HCEC 1CT (cell line): ENCODE results near the gene CREB5.

Experiments used
- DNase-seq: peaks from one replicate; pipeline ENCODE4 v3.0.0-alpha.2; 2017

The CREB5 gene

DNA sequence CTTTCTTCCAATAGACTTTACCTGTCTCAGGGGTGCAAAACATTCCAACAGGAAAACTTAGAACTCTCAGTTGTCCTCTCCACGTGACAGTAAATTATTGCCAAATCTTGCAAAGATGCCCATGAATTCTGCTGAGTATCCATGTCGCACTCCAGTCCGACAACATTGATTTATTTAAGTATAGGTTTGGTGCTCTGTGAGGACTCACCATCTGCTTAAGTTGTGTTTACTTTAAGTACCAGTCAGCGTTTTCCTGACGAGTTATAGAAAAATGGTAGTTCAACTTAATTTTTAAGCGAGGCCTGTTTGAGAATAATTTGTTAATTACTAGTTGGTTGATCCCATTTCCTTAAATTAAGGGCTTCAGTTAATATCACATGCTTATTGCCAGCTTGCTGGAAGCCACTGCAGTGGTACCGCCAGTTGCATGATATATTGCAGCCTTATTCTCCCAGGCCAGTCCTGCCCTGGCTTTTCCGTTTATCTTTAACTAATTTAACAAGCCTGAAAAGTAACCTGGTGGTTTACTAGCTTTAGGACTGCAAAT, 27.8 kb downstream of the CREB5 start:
- no peak for DNase-seq

DNA sequence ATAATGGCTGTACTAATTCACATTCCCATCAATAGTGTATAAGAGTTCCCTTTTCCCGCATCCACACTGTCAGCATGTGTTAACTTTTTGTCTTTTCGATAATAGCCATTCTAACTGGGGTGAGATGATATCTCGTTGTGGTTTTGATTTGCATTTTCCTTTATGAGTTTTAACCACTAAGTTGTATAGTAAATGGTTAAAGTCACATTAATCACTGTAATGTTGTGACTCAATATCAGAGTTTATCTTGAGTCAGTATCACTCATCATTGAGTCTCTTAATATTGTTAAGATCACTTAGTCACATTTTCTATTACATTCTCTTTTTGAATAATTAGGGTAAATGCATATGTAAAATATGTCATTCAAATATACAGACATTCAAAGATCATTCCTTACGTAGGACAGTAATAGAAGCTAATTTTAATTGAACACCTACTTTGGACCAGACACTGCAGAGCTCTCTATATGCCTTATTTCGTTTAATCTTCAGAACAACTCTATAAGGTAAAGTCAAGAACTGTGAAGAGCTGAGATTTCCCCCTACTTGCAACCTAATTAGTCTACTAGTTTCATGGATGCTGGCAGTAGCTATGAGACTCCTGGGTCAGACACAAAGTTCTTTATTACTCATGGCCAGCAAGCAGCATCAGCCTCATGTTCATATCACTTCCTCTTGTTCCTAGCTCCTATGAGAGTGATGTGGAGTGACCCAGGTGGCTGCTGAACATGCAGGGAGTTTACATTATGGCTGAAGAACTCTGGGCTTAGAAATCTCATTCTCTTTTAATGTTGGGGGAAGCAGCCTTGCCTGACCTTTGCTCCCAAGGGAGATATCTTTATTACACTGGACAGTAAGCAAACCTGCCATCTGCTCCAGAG, 30.5 kb downstream of the CREB5 start:
- DNase-seq = peak; percentile 45

DNA sequence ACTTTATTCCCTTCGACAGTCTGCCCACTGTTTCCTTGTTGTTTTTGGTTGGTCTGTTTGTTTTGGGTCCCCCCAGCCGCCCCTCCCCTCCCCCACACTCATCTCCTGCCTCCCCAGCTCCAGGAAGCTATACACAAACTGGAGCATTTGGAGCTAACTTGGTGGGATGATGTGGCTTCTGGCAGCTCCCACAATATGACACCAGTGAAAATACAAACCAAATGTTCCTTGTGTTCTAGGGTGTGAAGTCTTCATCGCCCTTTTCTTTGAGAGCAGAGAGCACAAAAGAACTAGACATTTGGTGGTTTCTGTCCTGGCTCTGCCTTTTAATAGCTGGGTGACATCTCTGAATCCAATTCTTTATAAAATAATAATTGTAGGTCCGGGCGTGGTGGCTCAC, 33.8 kb downstream of the CREB5 start:
- no peak for DNase-seq

DNA sequence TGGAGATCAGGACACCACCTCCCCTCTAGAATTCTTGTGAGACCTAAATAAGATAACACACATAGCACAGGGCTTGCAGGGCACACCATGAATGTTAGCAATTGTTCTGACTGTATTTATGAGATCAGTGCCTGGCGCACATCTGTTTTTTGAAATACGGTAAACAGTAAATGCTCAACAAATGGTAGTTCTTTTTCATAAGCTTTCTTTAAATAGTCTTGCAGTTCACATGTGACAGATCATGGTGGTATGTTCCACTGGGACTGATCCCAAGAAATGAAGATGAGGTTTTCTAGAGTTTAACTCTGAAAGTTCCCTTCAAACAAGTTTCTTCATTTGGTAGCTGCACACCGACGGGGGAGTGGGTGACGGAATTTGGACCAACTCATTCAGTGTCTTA, 34.8 kb downstream of the CREB5 start:
- no peak for DNase-seq

DNA sequence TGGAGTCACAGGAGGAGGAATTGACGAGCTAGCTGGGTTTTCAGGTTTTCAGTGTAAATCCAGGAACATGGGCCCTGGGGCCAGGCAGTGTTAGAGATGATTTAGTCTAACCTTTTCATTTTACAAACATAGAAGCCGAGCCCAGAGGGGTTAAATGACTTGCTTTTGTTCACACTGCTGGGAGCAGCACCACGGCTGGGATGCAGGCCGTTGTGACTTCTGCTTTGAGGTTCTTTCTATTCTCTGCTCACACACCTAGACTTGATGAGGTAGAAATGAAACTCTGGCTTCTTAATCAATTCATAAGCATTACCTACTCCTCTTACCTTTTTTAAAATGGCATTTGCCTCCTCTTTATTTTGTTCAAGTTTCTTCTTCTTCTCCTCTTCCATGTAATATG, 36.4 kb downstream of the CREB5 start:
- DNase-seq = no peak

DNA sequence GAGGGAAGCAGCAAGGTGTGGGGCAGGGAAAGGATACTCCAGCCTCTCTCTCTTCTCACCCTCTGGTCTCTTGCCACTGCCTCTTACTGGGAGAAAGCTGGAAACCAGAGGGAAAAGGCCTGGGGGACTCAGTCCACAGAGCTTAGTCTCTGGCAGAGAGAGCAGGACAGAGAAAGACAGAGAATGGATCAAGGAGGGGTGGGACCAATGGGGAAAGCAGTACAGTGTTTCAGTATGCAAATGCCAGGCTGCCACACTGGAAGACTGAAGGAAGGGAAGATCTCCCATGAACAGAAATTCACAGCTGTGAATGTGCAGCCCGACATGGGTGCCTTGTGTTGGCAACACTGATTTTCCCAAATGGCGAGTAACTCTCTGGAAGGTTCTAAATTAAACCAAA, 40.4 kb downstream of the CREB5 start:
- no peak for DNase-seq

DNA sequence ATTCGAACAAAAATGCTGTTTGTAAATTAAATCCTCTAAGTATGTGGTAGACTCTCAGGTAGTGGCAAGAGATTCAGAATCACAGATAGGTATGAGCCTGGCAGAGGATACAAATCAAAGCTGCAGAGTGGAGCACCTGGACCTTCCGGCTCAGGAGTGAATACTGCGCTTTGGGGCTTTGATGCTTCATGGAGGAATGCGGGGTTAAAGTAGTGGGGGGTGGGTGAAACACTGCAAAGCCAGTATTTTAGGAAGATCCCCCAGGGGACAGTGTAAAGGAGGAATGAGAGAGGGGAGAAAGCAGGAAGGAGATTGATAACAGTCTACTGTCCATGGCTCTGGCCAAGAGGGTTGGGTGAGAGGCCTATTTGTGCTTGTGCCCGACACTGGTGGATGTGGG, 43.2 kb downstream of the CREB5 start:
- DNase-seq = no peak

DNA sequence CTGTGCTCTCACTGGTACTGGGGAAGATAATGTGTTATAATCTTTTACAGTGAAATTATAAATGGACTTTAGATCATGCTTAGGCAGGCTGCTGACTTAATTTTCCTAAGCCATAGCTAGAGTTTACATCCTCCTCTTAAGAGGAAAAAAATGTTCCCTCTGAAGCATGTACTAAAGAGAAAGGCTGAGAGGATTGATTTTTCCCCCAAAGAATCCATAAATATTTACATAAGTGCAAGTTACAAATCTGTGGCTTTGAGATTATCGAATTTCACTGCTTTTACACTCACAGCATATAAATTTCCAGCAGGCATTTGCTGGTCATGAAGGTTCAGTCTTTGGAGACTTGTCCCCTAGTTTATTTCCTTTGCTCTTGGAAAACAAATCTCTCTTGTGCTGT, 43.7 kb downstream of the CREB5 start:
- DNase-seq = no peak

DNA sequence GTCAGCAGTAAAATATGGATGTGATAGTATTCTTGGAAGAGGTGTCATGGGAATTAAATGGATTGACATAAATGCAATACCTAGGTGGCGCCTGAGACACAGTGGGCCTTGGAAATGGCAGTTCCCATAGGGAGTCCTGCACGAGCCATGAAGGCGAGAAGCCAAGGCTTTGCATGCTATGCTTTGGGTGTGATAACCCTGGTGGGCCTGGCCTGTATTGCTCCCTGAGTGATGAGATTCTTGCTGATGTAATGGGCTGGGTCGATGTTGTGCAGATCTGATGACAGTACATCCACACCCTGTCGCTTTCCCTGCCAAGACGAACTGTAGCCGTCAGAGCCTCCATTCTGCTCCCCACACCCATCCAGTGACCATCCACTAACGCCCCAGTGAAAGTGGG, 46.4 kb downstream of the CREB5 start:
- DNase-seq = no peak

DNA sequence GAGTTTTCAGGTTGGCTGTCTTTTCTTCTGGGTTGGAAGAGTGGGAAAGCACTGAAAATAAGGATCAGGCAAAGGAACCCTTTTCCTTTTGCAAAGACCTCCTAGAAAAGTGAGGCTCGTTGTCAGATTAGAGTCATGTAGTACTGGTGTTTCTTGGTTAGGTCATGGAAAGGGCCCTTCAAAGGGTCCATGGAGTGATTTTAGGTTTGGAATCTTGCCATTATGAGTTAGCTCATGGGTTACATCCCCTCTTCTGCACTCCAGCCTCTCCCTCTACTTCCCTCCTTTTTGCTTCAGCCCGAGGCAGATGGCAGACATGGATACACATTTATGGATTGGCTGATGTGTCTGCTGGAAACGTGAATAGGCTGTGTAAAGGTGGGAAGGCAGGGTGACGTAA, 47.0 kb downstream of the CREB5 start:
- DNase-seq = no peak

DNA sequence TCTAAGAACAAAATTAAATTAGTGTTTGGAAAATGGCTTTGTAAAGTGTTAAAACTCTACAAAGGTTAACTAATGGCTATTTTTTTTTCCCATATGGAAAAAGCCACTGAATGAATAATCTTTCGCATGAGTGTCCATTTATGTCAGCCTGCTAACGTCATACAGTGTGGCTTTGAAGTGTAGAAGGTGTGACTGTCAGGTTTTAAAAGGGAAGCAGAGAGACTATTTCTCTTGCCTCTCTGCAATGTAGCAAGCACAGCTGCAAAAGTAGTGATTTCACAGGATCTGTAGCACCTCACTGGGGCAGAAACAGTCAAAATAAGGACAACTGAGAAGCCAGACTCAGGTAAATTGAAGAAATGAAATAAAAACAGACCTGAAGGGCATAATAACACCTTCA, 53.4 kb downstream of the CREB5 start:
- DNase-seq = no peak

DNA sequence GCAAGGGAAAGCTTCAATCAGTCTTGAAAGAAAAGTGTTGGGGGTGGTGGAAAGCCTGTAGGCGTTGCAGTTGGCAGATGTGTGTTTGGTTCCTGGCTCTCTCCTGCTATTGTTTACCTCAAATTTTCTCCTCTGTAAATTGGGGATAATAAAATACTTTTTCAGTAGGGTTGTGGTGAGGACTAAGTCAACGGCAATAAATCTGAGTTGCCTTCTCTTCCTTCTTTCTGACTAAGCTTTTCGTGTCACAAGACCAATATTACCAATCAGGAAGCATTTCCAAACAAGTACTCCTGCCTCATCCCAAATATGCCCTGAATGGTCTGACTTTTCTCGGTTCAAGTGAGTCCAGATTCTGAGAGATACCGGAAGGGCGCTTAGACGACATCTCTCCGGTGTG, 54.0 kb downstream of the CREB5 start:
- DNase-seq = no peak

DNA sequence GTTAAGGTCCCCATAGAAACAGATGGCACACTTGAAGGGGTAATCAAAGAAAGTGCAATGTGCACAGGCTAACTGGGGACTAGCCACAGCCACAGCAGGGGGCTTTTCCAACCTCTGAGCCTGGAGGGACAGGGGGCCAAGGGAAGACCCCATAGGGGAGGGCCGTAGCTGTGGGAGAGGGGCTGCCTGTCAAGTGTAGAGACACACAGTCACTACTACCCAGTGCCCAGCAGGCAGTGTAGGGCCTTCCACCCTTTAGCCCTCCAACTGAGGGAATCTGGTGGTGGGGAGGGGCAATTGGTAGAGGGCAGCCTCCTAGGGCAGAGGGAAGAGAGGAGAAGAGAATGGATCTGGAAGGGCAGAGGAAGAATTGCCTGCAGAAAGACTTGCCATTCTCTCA, 54.6 kb downstream of the CREB5 start:
- DNase-seq = no peak

DNA sequence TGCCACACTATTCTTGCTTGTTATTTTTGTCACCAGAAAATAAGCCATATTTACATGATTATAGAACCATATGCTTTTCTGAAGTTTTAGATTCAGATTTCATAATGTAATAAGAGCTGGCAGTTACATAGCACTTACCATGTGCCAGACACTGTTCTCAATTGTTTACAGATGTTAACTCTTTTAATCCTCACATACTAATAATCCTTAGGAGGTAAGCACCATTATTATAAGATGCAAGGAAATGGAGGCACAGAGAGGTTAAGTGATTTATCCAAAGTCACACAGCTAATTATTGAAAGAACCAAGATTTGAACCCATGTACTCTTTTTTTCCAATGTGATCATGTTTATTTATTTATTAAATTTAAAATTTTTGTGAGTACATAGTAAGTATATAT, 57.2 kb downstream of the CREB5 start:
- DNase-seq = no peak

DNA sequence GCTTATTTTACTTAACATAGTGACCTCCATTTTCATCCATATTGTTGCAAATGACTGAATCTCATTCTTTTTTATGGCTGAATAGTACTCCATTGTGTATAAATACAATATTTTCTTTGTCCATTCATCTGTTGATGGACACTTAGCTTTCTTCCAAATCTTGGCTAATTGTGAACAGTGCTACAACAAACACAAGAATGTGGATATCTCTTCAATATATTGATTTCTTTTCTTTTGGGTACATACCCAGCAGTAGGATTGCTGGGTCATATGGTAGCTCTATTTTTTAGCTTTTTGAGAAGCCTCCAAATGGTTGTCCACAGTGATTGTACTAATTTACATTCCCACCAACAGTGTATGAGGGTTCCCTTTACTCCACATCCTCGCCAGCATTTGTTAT, 58.0 kb downstream of the CREB5 start:
- no peak for DNase-seq

DNA sequence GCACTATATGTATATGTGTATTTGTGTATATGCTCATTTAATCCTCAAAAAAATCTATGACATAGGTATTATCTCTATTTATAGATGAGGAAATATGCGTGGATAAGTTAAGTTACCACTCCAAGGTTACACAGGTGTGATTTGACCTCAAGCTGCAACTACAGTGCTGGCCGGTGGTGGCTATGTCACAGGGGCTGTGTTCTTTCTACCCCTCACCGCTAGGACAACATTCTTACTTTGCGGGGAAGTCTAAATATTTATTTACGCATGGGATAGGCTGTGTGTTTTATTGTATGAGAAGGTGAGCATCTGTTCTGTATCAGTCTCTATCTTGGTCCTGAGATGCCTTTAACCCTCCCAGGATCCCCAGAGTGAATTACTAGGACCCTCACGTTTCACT, 60.0 kb downstream of the CREB5 start:
- no peak for DNase-seq

DNA sequence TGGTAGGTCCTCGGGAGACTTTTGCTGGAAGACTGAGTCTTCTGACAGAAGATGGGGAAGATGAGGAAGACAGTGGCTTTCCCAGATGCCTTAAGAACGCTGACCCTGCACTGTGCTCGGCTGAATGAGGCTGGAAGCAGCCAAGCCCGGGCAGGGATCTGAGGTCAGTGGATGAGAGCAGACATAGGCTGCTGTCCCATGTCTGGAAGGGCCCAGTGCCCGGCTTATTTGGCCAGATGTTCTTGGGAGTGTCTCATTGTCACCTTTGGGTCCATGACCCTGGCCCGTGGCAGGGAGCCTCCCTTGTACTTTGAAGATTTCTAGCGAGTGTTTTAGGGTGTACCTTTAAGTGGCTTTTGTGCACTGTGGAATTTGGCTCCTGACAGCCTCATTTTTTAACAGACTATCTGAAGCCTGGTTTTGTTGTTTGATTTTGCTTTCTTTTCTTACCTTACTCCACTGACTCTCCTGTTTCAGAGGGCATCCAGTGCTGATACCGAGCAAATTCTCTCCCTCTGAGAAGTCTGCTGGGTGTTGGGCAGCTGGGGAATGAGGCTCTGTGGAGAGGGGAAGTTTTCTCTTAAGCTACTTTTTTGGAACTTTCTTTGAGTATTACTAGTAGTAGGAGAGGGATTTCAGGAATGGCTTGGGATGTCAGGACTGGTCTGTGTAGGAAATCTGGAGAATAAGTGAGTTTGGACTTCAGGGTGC, 61.4 kb downstream of the CREB5 start:
- DNase-seq = no peak

DNA sequence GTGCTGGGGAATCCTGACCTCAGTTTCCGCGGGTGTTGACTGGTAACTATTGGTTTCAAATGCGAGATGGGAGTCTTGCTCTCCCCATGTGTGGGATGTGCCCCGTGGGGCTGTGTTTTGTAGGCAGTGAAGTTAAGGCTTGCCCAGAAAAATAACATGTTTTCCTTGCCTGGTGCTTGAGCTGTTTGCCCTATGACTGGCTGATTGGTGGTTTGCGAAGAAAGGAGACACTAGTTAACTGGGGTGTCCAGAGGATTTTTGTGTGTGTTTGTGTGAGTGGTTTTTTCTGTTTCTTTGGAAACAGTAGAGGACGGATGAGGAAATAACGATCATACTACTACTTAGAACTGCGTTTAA, 61.9 kb downstream of the CREB5 start:
- DNase-seq = no peak

DNA sequence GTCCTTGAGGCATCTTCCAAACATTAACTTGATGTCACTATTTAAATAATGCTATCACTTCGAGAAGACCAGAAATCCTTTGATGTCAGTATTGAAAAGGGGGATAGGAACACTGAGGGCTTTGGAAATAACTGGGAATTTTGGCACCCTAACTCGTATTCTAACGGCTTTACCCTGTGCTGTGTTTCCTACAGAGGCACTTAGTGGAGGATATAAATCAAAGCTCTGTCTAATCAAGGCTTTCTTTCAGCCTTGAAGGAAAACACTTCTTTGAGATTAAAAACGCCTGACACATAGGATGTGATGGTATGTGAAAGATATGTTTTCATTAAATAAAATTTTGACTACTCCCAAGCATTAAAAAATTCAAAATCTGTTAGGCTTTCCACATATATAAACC, 62.3 kb downstream of the CREB5 start:
- no peak for DNase-seq

DNA sequence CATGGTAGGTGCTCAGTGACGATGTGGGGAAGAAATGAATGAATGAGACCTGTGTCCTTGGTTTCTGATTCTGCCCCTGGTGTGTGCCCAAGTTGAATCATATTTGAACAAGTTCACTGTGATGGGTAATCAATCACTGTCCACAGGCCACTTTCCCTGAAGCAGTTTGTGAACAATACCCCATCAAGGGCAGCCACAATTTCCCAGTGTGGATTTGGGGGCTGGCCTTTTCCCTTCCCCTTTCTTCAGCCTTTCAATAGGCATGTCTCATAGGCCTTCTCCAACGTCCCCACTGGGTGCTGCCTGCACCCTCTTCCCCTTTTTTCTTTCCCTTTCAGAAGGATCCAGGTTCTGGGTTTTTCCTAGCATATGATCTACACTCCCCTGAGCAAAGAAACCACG, 64.7 kb downstream of the CREB5 start:
- DNase-seq = no peak

DNA sequence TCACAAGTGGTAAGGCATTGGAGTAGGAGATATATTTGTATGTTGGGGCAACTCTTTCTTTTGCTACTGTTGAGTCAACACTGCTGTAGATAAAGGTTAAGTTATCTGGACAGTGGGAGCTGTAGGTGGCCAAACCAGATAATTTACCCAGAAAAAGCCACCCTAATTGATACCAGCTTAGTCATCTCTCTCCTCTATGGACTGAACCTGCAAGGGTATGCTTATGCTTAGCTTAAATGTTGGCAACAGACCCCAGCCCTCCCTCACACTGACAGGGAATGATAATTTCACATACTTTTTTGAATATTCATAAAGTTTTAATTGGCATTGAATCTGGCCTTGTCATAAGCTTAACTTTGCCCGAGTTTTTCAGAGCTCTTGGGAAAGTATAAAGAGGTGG, 66.3 kb downstream of the CREB5 start:
- DNase-seq = no peak

DNA sequence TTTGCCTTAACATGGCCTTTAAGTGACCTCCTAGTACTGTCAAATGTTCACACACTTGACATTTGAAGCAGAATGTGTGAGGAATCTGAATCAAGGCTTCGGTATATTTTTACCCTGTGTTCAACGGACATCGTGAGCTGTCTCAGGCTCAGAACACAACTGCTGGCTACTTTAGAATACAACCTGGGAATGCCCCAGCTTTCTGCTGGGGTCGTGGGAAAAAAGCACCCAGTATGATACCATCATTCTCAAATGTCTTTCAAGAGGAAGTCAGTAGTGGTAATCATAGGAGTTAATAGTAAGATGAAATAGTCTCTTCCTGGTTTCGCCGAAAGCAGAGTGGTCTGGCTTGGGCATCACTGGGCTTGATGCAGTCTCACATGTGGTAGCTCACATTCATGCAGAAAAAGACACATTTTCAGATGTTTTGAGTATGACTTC, 67.2 kb downstream of the CREB5 start:
- no peak for DNase-seq

DNA sequence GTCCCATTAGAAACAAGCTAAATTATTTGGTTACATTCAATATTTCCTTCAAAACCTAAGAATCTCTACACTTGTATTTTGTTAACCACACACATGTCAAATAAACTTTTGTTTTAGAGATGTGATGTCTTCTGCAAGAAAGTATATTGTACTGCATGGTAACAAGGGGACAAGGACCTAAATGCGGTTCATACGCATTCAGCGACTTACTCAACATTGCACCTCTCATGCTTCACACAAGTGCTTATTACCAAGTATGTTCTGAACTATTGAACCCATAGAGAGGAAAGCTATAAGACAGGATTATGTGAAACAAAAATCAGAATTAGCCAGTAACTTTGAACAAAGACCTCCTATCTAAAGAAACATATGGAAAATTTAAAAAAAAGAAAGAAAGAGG, 68.3 kb downstream of the CREB5 start:
- no peak for DNase-seq
